Mammary epithelial cell (primary cell): Measurements from ENCODE around the gene SOX8.

Experiments
- EZH2 ChIP-seq: IDR thresholded peaks from 2 replicates; pipeline ENCODE4 v1.6.1; 2012; ENCODE audit warnings: low read length, inconsistent platforms, borderline replicate concordance
- TF ChIP-seq, protein P1 (sequence below), 2 donors: IDR thresholded peaks in 1 of 2; conservative IDR thresholded peaks in 1 of 2; 2 replicates each; pipeline ENCODE4 v1.5.1; 2011 to 2012; ENCODE audit warnings: inconsistent platforms in 2 of 2, low read length in 2 of 2, mild to moderate bottlenecking in 2 of 2, control low read depth in 1 of 2, low read depth in 1 of 2; ENCODE audit not compliant: insufficient read depth in 1 of 2; ENCODE audit errors: extremely low read depth in 1 of 2

DNA sequence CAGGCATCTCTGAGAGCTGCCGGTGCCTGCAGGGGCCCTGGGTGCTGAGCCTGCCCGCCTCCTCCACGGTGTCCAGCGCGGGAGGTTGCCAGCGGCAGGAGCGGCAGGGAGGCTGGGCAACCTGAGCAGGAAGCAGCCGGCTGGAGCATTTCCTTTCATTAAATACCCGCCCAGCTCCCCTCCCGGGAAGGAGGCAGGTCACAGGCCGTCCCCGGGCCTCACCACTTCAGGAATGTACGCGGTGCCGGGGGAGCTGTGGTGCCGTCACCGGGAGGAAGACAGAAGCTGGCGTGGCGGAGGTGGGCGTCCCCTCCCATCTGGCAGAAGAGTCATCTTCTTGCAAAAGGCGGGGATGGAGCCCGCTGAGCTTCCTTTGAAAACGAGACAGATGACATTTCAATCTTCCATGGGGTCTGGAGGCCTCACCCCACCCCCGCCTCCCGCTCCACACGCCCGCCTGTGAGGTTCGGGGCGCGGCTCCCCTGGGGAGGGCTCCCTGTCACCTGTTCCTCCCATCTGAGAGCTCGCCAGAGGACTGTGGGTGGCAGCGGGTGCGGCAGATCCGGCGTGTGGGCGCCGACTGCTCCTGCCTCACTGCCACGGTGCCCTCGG, 16.0 kb downstream of the SOX8 start:
- TF ChIP-seq, protein P1, sequence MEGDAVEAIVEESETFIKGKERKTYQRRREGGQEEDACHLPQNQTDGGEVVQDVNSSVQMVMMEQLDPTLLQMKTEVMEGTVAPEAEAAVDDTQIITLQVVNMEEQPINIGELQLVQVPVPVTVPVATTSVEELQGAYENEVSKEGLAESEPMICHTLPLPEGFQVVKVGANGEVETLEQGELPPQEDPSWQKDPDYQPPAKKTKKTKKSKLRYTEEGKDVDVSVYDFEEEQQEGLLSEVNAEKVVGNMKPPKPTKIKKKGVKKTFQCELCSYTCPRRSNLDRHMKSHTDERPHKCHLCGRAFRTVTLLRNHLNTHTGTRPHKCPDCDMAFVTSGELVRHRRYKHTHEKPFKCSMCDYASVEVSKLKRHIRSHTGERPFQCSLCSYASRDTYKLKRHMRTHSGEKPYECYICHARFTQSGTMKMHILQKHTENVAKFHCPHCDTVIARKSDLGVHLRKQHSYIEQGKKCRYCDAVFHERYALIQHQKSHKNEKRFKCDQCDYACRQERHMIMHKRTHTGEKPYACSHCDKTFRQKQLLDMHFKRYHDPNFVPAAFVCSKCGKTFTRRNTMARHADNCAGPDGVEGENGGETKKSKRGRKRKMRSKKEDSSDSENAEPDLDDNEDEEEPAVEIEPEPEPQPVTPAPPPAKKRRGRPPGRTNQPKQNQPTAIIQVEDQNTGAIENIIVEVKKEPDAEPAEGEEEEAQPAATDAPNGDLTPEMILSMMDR (conservative IDR thresholded peaks at IDR 0.05 in 1 of 2, IDR thresholded peaks at IDR 0.05 in 1 of 2; ENCODE audit: extremely low read depth in 1 of 2, insufficient read depth in 1 of 2, low read depth in 1 of 2, low read length in 2 of 2) = no peak
- no peak for TF ChIP-seq EZH2
